Activated T-helper 9 cell treated with anti-CD3 and anti-CD28 coated beads, Interleukin-2, amount 50 U/mL, for 16 hours (primary cell): ENCODE data around the gene MYL7.
"Not testable (repeated sequence)": the region's sequence is repeated elsewhere in the genome, so short reads cannot be mapped to it uniquely, and the experiment has no call there.

Source experiments
- DNase-seq: peaks from one replicate; pipeline ENCODE4 v3.0.0-alpha.2; 2020; ENCODE audit warnings: low read depth

The MYL7 gene

DNA sequence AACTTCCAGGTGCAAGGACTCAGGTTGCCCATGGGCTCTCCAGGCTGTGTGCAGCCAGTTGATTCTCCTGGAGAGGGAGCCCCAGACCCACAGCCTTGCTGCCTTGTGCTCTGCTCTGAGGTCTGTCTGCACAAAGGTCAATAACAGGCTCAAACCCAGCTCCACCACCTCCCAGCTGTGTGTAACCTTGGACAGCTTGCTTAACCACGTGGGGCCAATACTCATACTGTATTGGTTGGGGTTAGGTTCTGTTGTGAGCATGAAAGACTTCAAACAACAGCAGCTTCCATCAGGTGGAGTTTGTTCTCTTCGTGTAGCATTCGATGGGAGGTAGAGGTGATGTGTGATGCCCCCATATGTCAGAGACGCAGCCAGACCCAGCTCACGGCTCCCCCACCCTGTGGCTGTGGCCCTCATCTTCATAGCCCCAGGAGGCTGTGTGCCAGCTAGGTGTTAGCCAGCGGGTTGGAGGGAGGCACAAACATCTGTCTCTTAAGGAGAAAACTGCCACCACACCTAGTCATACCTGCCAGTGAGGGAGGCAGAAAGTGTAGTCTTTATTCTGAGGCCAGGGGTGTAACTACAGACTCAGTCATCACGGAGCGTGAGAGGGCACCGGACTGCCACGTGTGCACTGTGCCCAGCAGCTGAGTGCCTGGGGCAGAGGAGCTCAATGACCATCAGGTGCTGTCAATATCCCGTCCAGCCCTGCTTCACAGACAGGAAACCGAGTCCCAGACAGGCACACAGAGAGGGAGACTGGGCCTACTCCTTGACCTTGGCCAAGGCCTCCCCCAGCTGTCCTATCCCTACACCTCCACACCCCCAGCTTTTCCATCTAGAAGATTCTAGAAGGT, 9.7 kb downstream of the MYL7 start:
- no peak for DNase-seq

DNA sequence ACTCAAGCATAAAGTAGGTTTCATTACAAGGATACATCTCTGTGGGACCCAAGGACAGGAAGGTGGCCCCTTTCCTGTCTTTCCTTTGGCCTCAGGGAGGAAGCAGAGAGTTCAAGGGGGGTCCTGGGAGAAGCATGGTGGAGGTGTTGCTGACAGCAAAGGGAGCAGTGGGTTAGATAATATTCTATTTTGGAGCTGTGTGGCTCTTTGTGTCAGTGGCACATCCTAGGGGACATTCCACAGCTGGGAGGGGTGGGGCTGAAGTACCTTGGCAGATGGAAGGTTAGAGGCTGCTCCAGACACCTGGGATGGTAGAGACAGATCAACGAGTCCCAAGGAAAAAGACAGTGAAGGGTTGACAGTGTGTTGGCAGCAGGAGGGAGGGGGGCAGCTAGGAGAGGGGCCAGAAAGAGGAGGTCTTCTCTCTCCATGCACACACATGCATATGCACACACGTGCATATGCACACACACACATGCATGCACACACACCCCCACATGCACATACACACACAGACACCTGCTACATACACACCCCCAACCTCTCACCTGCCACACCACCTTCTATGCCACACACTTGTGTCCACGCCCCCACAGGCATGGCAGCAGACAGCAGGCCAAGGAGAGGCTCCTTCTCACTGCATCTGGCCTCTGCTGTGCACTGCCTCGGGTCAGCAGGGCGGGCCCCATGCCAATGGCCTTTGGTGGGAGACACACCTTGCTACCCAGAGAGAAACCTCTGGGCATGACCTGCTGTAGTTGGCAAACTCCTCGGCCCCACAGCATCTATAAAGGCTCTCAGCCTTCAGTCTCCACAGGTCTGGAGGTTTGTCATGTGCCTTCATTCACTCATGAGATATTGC, 12.2 kb downstream of the MYL7 start:
- DNase-seq = no peak

DNA sequence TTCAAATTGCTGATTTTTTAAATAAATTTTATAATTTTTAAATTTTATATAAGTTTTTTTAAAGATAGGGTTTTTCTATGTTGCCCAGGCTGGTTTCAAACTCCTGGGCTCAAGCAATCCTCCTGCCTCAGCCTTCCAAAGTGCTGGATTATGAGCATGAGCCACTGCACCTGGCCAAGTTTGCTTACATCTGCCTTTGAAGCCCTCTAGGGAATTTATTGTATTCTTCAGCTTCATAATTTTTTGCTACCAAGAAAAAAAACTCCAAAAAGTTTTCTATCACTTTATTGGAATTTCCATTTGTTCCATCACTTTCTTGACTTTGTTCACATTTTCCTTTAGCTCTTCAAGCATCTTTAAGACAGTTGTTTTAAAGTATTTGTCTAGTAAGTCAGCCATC, 14.0 kb downstream of the MYL7 start:
- no peak for DNase-seq

DNA sequence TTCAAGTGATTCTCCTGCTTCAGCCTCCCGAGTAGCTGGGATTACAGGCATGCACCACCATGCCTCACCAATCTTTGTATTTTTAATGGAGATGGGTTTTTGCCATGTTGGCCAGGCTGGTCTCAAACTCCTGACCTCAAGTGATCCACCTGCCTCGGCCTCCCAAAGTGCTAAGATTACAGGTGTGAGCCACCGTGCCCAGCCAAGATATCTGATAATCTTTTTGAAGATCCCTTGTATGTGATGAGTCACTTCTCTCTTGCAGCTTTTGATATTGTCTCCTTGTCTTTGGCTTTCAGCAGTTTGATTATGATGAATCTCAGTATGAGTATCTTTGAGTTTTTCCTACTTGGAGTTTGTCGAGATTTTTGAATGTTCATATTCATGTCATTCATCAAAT, 14.6 kb downstream of the MYL7 start:
- not testable (repeated sequence) for DNase-seq

DNA sequence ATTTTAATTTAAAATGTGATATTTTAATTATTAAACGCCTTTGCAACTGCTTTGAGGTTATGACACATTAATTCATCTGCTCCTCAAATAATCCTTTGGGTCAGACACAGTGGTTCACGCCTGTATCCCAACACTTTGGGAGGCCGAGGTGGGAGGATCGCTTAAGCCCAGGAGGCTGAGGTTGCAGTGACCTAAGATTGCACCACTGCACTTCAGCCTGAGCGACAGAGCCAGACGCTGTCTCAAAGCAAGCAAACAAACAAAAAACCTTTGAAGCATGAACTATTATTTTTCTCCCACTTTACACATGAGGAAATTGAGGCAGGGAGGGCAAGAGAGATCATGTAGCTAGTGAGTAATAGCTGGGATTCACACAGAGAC, 16.3 kb downstream of the MYL7 start:
- no peak for DNase-seq

DNA sequence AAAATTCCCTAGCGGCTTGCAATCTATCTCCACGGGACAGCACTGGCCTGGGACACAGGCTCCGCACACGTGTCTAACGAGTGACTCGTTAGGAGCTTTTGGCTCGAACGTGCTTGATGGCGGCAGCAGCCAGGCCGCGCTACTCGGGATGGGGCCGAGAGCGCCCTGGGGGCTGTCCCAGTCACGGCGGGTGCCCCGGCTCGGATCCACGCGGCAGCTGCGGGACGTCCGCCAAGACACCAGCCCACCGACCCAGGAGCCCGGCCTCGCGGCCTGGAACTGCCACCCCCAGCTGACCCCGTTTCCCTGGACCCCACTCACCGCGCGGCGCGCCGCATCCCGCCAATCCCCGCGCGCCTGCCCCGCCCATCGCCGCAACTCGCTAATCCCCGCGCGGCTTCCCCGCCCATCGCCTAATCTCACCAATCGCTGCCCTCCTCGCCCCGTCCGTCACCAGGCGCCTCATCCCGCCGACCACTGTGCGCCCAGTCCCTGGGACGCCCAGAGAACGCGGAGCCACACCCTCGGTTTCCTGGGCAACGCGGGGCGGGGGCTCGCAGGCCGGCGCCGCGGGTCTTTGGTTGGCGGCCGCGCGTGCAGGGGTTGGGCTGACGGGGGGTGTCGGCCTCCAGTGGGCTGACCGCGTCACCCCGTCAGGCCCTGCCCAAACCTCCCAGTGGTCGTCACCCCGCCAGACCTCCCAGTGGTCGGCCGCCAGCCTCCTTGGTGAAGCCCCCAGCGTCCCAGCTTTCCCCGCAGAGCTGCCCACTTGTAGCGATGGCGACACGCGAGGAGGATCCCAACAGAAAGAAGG, 17.7 kb downstream of the MYL7 start, which contains the start of gene POLD2:
TSS of gene POLD2 (minus strand) at position 359 of the 814 bp plus-strand sequence. CDS start 1,495 bp downstream, outside the sequence.
- peak; percentile 97 for DNase-seq

DNA sequence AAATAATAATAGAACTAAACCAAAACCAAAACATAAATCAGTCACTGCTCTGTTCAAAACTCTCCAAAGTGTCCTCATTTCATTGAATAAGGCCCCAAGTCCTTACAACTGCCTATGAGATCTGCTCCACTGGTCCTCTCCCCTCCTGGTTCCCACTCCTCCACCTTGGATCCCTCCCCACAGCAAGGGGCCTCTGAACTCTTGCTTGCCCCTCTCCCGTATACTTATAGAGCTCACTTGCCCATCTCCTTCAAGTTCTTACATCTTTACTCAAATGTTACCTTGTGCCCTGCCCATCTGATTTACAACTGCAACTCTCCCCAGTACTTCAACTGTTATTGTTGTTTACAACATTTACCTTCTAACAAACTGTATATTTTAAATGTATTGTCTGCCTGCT, 18.6 kb downstream of the MYL7 start:
- DNase-seq = no peak

DNA sequence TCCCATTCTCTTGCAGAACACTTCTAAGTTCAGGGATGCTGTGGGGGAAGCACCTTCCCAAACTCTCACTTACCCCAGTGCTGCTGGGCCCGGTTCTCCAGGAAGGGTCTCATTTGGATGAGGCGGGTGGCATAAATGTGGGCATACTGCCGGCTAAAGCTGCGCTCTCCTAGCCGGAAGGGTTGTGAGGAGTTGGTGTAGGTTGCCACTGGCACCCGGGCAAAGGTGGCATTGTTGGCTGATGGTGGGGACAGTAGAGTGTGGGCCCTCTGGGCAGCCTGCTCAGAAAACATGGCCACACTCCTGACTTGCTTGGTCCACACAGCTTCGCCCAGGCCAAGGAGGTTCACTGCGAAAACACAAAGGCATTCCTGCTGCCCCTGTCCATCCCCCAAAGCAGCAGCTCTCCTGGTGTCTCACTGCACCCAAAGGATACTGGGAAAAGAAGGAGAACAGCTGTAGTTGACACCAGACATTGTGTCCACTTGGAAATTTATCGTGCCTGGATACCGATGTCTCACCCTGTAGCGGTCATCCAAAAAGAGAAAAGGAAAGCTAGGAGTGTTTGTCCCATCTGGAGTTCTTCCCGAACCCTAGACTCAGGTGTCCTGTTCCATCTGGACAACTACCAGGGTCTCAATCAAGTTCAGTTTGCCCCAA, 19.2 kb downstream of the MYL7 start:
- no peak for DNase-seq

DNA sequence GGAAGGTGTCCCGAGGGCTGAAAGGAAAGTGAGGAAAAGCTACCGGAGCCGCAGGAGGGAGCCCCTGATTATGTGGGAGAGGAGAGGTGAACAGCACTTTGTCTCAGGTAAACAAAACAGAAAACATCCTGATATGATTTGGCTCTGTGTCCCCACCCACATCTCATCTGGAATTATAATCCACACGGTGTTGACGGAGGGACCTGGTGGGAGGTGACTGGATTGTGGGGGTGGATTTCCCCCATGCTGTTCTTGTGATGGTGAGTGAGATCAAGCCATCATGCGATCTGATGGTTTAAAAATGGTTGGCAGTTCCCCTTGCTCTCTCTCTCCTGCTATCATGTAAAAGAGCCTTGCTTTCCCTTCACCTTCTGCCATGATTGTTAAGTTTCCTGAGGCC, 20.7 kb downstream of the MYL7 start:
- no peak for DNase-seq

DNA sequence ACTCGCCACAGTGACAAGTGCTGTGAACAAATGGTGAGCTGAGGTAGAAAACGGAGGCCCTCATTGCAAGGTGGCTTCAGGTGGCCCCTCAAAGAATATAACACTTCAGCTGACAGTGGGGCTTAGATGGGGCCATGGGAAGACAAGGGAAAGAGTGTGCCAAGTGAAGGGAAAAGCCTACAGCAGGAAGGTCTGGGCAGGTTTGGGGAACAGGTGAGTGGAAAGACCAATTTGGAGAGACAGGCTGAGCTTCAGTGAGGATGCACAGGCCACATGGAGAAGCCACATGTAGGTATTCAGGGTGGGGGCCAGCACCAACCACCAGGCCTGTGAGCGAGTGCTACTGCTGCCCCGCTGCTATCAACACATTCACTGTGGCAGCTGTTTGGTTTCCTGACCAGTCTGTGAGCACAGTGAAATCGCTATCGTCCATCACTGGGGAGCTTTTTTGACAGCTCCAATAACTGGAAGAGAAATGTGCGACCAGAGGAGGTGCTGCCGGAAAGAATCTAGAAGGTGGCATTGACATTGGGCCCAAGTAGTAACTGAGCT, 21.2 kb downstream of the MYL7 start:
- no peak for DNase-seq

DNA sequence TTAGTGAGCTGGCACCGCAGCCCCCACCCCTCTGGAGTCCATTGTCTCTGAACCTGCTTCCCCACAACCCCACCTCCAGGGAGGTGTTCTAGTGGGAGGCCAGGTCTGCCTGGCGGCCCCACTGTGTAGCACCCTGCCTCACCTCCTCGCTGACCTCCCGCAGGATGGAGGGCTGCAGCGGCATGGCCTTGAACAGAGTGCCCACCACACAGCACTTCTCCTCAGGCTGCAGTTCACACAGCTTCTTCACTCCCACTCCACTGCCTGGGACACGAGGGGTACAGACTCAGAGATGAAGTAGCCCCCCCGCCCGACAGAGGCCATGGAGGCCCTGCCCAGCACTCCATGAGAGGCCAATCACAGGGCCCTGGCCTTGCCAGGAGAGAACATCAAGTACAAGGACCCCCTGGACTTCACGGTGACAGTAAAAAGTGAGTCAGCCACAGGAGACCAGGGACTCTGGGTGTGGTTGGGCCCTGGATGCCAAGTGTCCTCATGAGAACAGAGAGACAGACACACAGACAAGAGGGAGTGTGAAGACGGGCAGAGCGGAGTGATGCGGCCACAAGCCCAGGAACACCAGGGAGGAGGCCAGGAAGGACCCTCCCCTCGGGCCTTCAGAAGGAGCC, 23.2 kb downstream of the MYL7 start:
- DNase-seq = no peak

DNA sequence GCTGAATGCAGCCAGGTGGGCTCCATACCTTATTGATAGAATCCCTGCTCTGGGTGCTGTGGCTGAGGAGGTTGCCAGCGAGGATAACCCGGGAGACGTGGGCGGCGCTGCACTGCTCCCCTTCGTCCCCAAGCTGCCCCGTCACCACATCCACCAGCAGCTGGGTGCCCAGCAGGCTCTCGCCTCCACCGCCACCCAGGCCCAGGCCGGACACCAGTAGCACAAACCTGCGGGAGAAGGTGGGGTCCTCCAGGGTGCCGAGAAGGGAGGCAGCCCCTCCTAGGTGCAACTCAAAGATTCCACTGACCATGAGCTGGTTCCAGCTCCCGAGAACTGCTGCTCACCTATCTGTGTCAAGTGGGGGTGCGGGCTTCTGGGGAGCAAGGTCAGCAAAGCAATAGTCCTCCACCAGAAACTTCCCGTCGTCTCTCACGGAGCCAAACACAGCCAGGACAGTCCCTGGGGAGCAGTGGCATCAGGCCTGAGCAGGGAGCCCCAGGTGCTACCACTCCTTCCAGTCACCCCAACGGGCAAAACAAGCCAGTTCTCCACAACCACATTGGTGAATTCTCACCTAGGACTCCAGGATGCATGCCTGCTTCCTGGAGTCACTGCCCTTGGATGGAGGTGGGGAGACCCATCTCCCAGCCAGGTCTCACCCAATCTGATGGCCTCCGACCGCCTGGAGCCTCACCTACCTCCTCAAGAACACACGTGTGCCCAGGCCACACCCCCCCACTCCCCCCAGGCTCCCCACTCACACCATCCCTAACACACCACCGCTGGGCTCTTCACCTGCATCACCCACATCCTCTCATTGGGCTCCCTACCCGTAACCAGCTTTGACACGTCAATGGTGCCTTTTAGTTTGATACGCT, 24.1 kb downstream of the MYL7 start:
- no peak for DNase-seq

DNA sequence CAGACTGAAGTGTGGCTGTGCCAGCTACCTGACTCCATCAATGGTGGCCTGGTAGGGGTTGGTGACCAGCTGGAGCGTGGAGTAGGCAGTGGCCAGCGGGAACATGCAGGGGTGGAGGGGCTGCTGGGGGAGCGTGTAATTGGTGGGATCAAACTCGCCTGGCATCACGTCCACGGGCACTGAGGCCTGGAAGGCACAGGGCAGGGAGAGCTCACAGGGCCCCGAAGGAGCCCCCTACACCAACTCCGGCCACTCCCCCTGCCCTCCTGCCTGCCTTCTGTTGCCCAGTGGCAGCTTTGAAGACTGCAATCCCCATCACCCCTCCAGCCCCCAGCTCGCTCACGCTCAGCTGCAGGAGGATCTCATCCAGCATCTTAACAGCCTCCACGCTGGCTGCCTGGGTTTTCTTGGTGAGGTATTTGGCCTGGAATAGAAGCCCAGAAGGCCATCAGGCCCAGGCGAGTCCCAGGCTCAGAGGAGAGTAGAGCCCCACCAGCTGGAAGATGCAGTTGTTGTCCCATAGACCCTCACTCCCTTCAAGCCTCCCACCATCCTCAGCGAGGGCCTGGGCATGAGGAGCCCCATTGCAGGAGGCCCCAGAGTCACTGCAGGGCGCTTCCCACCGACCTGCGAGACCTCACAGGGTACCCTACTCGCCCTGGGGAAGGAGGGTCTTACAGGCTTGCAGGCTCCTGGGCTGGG, 24.9 kb downstream of the MYL7 start:
- no peak for DNase-seq

DNA sequence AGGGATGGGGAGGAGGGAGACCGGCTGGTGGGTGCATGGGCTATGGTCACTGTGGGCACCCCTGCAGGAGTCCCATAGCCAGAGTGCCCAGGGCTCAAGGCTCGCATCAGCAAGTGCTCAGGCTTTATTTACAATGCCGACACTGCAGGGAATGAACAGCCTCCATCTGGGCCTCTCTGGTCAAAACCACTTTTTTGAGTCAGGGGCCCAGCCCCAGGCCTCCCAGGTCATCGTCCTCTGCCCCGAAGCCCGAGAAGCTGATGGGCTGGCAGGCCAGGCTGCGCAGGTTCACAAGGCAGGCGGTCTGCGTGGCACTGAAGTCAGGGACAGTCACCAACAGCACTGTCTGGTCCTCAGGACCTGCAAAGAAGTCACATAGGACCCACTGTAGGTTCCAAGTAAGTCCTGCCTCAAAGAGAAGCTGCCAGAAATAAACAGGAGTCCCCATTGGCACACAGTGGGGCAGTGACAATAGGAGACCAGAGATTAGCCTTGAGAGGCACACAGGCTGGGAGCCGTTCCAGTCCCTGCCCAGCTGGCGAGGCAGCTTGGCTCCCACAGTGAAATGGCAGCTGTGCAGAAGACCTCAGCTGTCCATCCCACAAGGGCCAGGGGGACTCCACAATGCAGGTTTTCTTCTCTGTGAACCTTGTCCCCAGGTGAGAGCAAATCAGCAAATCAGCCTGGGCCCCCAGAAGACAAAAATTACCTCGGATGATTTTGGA, 26.4 kb downstream of the MYL7 start:
- DNase-seq = no peak

DNA sequence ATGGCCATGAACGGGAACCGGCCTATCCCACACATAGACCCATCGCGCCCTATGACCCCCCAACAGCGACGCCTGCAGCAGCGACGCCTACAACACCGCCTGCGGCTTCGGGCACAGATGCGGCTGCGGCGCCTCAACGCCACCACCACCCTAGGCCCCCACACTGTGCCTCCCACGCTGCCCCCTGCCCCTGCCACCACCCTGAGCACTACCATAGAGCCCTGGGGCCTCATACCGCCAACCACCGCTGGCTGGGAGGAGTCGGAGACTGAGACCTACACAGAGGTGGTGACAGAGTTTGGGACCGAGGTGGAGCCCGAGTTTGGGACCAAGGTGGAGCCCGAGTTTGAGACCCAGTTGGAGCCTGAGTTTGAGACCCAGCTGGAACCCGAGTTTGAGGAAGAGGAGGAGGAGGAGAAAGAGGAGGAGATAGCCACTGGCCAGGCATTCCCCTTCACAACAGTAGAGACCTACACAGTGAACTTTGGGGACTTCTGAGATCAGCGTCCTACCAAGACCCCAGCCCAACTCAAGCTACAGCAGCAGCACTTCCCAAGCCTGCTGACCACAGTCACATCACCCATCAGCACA, 27.3 kb downstream of the MYL7 start:
- DNase-seq = no peak

DNA sequence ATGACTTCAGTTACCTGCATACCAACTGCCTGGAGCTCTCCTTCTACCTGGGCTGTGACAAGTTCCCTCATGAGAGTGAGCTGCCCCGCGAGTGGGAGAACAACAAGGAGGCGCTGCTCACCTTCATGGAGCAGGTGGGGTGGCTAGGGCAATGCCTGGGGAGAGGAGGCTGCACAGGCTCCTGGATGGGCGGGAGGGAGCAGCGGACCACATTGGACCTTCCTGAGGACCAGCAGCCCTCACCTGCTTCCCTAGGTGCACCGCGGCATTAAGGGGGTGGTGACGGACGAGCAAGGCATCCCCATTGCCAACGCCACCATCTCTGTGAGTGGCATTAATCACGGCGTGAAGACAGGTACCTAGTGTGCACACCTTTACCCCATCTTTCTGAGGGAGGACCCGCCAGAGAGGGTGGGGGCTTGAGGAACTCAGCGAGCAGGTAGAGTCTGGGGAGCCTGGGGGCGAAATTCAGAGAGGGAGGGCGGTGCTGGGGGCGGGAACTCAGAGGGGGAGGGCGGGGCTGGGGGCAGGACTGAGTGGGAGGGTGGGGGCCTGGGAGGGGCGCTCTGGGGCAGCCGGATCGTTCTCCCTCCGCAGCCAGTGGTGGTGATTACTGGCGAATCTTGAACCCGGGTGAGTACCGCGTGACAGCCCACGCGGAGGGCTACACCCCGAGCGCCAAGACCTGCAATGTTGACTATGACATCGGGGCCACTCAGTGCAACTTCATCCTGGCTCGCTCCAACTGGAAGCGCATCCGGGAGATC, 28.0 kb downstream of the MYL7 start:
- no peak for DNase-seq

DNA sequence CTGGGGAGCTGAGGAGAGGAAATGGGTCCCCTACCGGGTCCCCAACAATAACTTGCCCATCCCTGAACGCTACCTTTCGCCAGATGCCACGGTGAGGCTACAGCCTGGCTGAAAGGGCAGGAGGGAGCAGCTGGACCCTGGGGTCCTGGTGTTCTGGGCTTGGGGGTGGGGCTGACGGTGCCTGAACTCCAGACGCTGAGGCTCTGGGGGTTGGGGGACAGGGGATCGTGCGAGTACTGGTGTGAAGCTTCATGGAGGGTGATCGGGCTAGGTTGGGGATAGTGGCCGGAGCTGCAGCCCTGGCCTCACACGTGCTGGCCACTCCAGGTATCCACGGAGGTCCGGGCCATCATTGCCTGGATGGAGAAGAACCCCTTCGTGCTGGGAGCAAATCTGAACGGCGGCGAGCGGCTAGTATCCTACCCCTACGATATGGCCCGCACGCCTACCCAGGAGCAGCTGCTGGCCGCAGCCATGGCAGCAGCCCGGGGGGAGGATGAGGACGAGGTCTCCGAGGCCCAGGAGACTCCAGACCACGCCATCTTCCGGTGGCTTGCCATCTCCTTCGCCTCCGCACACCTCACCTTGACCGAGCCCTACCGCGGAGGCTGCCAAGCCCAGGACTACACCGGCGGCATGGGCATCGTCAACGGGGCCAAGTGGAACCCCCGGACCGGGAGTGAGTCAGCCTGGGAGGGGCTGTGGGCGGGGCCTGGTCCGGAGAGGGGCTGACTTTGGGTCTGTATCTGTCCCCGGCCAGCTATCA, 28.7 kb downstream of the MYL7 start:
- no peak for DNase-seq
